ENCODE results near the gene STK32A. TPM values are rescaled to one million over a fixed set of nuclear protein-coding genes. Genes with fewer than 3 reads are reported as not detected.

The STK32A gene
- total RNA-seq, 1 donor from 2014 or later: 5.3 TPM

DNA sequence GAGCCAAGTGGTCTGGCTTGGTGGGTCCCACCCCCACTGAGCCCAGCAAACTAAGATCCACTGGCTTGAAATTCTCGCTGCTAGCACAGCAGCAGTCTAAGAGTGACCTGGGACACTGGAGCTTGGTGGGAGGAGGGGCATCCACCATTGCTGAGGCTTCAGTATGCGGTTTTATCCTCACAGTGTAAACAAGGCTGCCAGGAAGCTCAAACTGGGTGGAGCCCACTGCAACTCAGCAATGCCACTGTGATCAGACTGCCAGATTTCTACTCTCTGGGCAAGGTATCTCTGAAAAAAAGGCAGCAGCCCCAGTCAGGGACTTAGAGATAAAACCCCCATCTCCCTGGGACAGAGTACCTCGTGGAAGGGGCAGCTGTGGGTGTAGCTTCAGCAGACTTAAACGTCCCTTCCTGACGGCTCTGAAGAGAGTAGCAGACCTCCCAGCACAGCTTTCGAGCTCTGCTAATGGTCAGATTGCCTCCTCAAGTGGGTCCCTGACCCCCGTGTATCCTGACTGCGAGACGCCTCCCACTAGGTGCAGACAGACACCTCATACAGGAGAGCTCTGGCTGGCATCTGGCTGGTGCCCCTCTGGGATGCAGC, 18.2 kb upstream of the STK32A start:
- Mint-ChIP-seq H3K9me3 (no peaks in the 10 kb centered on the region), H3K27me3 (peaks cover 18% of the 10 kb centered on the region), H3K27ac (no peak overlapping the region), H3K36me3 (no peaks in the 10 kb centered on the region), H3K4me3 (no peak overlapping the region), H3K4me1 (ENCODE audit: unreplicated experiment) (no peaks in the 10 kb centered on the region)
- DNase-seq (ENCODE audit: extremely low spot score, unreplicated experiment): no peak
- TF ChIP-seq, protein P1, sequence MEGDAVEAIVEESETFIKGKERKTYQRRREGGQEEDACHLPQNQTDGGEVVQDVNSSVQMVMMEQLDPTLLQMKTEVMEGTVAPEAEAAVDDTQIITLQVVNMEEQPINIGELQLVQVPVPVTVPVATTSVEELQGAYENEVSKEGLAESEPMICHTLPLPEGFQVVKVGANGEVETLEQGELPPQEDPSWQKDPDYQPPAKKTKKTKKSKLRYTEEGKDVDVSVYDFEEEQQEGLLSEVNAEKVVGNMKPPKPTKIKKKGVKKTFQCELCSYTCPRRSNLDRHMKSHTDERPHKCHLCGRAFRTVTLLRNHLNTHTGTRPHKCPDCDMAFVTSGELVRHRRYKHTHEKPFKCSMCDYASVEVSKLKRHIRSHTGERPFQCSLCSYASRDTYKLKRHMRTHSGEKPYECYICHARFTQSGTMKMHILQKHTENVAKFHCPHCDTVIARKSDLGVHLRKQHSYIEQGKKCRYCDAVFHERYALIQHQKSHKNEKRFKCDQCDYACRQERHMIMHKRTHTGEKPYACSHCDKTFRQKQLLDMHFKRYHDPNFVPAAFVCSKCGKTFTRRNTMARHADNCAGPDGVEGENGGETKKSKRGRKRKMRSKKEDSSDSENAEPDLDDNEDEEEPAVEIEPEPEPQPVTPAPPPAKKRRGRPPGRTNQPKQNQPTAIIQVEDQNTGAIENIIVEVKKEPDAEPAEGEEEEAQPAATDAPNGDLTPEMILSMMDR (conservative IDR thresholded peaks at IDR 0.05): no peak

DNA sequence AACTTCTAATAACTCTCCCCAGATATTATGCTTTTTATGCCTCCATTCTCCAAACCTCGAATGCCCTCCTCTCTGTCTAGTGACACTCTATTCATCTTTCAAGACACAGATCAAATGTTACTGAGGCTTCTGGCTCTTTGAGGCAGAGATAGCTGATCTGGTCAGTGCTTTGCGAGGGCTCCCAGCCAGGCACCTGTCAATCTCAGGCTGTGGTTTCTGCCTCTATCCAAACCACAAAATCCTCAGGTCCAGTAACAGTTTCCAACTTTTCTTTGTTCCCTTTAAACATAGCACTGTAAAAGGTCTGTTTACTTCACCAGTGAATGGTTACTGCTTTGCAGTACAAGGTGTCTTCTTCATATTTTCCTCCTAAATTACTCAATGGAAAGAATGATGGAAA, 11.5 kb upstream of the STK32A start:
- Mint-ChIP-seq H3K36me3 (no peaks in the 10 kb centered on the region), H3K27ac (no peak overlapping the region), H3K4me3 (no peak overlapping the region), H3K9me3 (no peaks in the 10 kb centered on the region), H3K4me1 (ENCODE audit: unreplicated experiment) (no peaks in the 10 kb centered on the region), H3K27me3 (peaks cover 27% of the 10 kb centered on the region)
- no peak for DNase-seq (ENCODE audit: extremely low spot score, unreplicated experiment)
- TF ChIP-seq, protein P1 (conservative IDR thresholded peaks at IDR 0.05): no peak

DNA sequence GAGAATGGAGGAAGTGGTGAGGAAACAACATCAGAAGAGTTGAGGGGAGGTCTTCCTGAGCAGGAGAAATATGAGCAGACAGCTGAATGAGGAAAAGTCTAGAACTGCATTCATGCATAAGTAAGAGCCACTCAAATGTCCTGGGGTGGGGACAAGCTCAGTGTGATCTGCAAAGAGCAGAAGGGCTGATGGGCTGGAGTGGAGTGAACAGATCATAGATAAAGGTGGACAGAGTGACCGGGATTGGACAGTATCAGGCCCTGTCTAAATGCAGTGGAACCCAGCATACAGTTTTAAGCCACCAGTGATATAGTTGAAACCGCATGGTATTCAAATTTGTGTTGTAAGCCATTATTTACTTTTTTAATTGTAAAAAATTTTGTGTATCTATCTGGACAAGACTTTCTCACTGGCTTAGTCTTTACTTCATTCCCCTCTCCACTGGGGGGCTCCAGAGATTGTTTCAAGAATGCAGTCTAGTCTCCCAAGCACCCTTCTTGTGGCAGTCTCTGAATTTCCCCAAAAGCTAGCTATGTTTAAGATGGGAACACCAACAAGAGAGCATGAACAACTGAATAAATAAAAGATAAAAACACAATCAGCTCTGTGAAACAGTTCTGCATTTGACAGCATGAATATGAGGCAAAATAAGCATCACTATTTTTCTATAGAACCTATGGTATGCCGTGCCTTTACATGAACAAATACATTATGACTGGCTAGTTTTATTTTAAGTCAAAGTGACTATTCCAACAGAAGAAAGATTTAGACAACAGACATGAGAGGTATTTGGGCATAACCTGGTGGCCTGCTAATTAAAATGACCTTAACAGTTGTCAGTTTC, 10.7 kb upstream of the STK32A start:
- Mint-ChIP-seq H3K27ac (no peak overlapping the region), H3K9me3 (no peaks in the 10 kb centered on the region), H3K4me1 (ENCODE audit: unreplicated experiment) (no peaks in the 10 kb centered on the region), H3K4me3 (no peak overlapping the region), H3K36me3 (no peaks in the 10 kb centered on the region), H3K27me3 (peaks cover 28% of the 10 kb centered on the region)
- no peak for DNase-seq (ENCODE audit: extremely low spot score, unreplicated experiment)
- TF ChIP-seq, protein P1 (conservative IDR thresholded peaks at IDR 0.05): peak; percentile 78

DNA sequence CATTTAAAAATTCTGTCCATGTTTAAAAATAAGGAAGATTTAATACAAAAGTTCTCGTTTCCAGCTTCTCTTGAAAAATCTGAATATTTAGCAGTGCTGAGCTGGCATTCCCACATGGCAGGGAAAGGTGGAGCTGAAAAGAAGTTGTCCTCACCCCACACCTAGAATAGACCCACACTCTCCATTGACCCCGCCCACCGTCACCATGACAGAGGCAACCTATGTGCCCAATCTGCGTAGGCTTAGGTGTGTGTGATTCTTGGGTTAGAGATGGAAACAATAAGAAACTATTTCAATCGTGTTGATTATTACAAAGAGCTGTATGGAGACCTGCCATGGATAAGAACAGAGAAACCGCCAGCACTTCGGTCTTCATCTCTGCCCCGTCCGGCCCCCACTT, 8.9 kb upstream of the STK32A start:
- H3K27ac Mint-ChIP-seq: no peak overlapping the region
- H3K9me3 Mint-ChIP-seq: no peaks in the 10 kb centered on the region
- H3K4me3 Mint-ChIP-seq: no peak overlapping the region
- peaks cover 37% of the 10 kb centered on the region for H3K27me3 Mint-ChIP-seq
- no peaks in the 10 kb centered on the region for H3K4me1 Mint-ChIP-seq (ENCODE audit: unreplicated experiment)
- no peak for DNase-seq (ENCODE audit: extremely low spot score, unreplicated experiment)
- no peaks in the 10 kb centered on the region for H3K36me3 Mint-ChIP-seq
- TF ChIP-seq, protein P1 (conservative IDR thresholded peaks at IDR 0.05): no peak

DNA sequence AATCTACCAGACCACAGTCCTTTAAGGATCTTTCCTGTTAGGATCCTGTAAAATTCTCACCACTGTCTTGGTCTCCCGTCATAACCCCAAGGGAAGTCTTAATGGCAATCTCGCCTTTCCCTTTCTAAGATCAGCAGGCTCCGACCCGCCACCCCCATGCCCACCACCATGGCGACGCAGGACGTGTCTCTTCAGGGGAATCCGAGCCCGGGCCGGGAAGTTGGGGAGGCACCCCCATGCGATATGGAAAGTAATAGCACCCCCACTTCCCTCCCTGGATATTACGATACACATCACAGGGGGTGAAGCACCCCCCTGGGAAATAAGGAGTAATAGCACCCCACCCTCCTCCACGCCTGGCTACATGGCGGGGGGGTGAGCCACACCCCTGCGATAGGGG, 8.3 kb upstream of the STK32A start:
- Mint-ChIP-seq H3K4me1 (ENCODE audit: unreplicated experiment) (no peaks in the 10 kb centered on the region), H3K27ac (no peak overlapping the region), H3K9me3 (no peaks in the 10 kb centered on the region), H3K36me3 (no peaks in the 10 kb centered on the region), H3K4me3 (no peak overlapping the region), H3K27me3 (peaks cover 41% of the 10 kb centered on the region)
- no peak for DNase-seq (ENCODE audit: extremely low spot score, unreplicated experiment)
- TF ChIP-seq, protein P1 (conservative IDR thresholded peaks at IDR 0.05): no peak
